HG03439 (cell line): ENCODE data around the gene LFNG.

ENCODE experiments used
- ATAC-seq: cut with Tn5 transposase; IDR thresholded peaks from one replicate; pipeline ENCODE4 v1.9.1; 2021; ENCODE audit warnings: mild to moderate bottlenecking, moderate library complexity; ENCODE audit not compliant: unreplicated experiment

The LFNG gene

GRCh38 chr7:2519119-2519930 is at the start of gene LFNG:
LFNG (plus strand) TSS chr7:2519774; CDS start chr7:2519862, 88 bp downstream.
- ATAC-seq = peak; percentile 80

GRCh38 chr7:2470204-2471021 is 49.2 kb upstream of the LFNG start:
- no peak for ATAC-seq

GRCh38 chr7:2471022-2471329 is 48.6 kb upstream of the LFNG start:
- ATAC-seq = no peak

GRCh38 chr7:2471396-2471795 is 48.2 kb upstream of the LFNG start:
- ATAC-seq = no peak

GRCh38 chr7:2472739-2473138 is 46.8 kb upstream of the LFNG start:
- ATAC-seq = no peak

GRCh38 chr7:2473496-2474180 is 45.9 kb upstream of the LFNG start:
- ATAC-seq = no peak

- no peak for ATAC-seq
Observed at GRCh38 chr7:2474224-2474623, 45.4 kb upstream of the LFNG start.

GRCh38 chr7:2474813-2475677 is 44.5 kb upstream of the LFNG start:
- no peak for ATAC-seq

- ATAC-seq = no peak
Observed at GRCh38 chr7:2475678-2476015, 43.9 kb upstream of the LFNG start.

GRCh38 chr7:2476298-2476697 is 43.3 kb upstream of the LFNG start, which contains the start of gene GRIFIN:
GRIFIN (minus strand) TSS chr7:2476398; CDS start chr7:2476383, 15 bp downstream.
- no peak for ATAC-seq

GRCh38 chr7:2476776-2477446 is 42.7 kb upstream of the LFNG start:
- no peak for ATAC-seq

- no peak for ATAC-seq
Observed at GRCh38 chr7:2477447-2478398, 41.9 kb upstream of the LFNG start.

- ATAC-seq = no peak
Observed at GRCh38 chr7:2478399-2478785, 41.2 kb upstream of the LFNG start.

GRCh38 chr7:2478800-2479199 is 40.8 kb upstream of the LFNG start:
- ATAC-seq = no peak

GRCh38 chr7:2479276-2480069 is 40.1 kb upstream of the LFNG start:
- no peak for ATAC-seq

GRCh38 chr7:2480070-2480408 is 39.5 kb upstream of the LFNG start:
- ATAC-seq = no peak

GRCh38 chr7:2481195-2481594 is 38.4 kb upstream of the LFNG start:
- ATAC-seq = no peak

GRCh38 chr7:2482725-2483451 is 36.7 kb upstream of the LFNG start:
- no peak for ATAC-seq
